Astrocyte (in vitro differentiated cells and primary cell): ENCODE data around the gene SLC17A6. TPM values are rescaled to one million over a fixed set of nuclear protein-coding genes. Genes with fewer than 3 reads are reported as not detected.

ENCODE experiments used
- DNase-seq: peaks from one replicate; pipeline ENCODE4 v3.0.0-alpha.2; 2010; ENCODE audit warnings: low read depth
- FAIRE-seq: peaks from 2 replicates; lab custom pipeline; 2011; peaks lifted over from hg19 to GRCh38; lab: Jason Lieb, UNC
- H2AFZ ChIP-seq: 2 replicates; pipeline ENCODE4 v1.6.0; 2012; ENCODE audit warnings: low read depth, low read length, inconsistent platforms
- H3K27ac ChIP-seq: 2 replicates; pipeline ENCODE4 v1.5.1; 2011; ENCODE audit warnings: low read depth, low read length, inconsistent platforms
- H3K27me3 ChIP-seq: 2 replicates; pipeline ENCODE4 v1.6.0; 2011; ENCODE audit warnings: low read length, inconsistent platforms; ENCODE audit not compliant: insufficient read depth
- H3K36me3 ChIP-seq: 2 replicates; pipeline ENCODE4 v1.5.1; 2011; ENCODE audit warnings: low read length, inconsistent platforms; ENCODE audit not compliant: insufficient read depth
- H3K4me1 ChIP-seq: 2 replicates; pipeline ENCODE4 v1.5.1; 2011; ENCODE audit warnings: low read length, inconsistent platforms; ENCODE audit not compliant: insufficient read depth
- H3K4me2 ChIP-seq: 2 replicates; pipeline ENCODE4 v1.6.0; 2012; ENCODE audit warnings: low read length, inconsistent platforms
- H3K4me3 ChIP-seq: 2 replicates; pipeline ENCODE4 v1.5.1; 2011; ENCODE audit warnings: low read depth, mild to moderate bottlenecking, low read length, inconsistent platforms; ENCODE audit not compliant: insufficient read depth
- H3K79me2 ChIP-seq: 2 replicates; pipeline ENCODE4 v1.6.0; 2012; ENCODE audit warnings: mild to moderate bottlenecking, low read length, inconsistent platforms; ENCODE audit not compliant: insufficient read depth
- H3K9ac ChIP-seq: 2 replicates; pipeline ENCODE4 v1.6.0; 2012; ENCODE audit warnings: mild to moderate bottlenecking, low read length, inconsistent platforms
- H3K9me3 ChIP-seq: 2 replicates; pipeline ENCODE4 v1.5.1; 2012; ENCODE audit warnings: low read depth, mild to moderate bottlenecking, low read length, inconsistent platforms; ENCODE audit not compliant: insufficient read depth
- H4K20me1 ChIP-seq: 2 replicates; pipeline ENCODE4 v1.6.0; 2012; ENCODE audit warnings: low read length, inconsistent platforms; ENCODE audit not compliant: insufficient read depth
- H3K27ac Mint-ChIP-seq: one replicate; pipeline ENCODE4 v1.8.0; 2021; ENCODE audit warnings: mild to moderate bottlenecking, mixed read lengths; ENCODE audit not compliant: unreplicated experiment
- H3K27me3 Mint-ChIP-seq: one replicate; pipeline ENCODE4 v1.8.0; 2021; ENCODE audit warnings: low read depth, mixed read lengths; ENCODE audit not compliant: unreplicated experiment
- H3K36me3 Mint-ChIP-seq: one replicate; pipeline ENCODE4 v1.8.0; 2021; ENCODE audit warnings: low read depth, mixed read lengths; ENCODE audit not compliant: unreplicated experiment
- H3K4me1 Mint-ChIP-seq: one replicate; pipeline ENCODE4 v1.8.0; 2021; ENCODE audit warnings: low read depth, mixed read lengths; ENCODE audit not compliant: unreplicated experiment
- H3K4me3 Mint-ChIP-seq: one replicate; pipeline ENCODE4 v1.8.0; 2021; ENCODE audit warnings: mild to moderate bottlenecking, moderate library complexity, mixed read lengths; ENCODE audit not compliant: unreplicated experiment
- H3K9me3 Mint-ChIP-seq: one replicate; pipeline ENCODE4 v1.8.0; 2021; ENCODE audit warnings: mild to moderate bottlenecking, mixed read lengths; ENCODE audit not compliant: unreplicated experiment
- CTCF ChIP-seq: IDR thresholded peaks from 2 replicates; pipeline ENCODE4 v1.5.1; 2011; ENCODE audit warnings: low read depth, mild to moderate bottlenecking, inconsistent platforms, low read length, moderate library complexity; ENCODE audit not compliant: insufficient read depth
- EZH2 ChIP-seq: IDR thresholded peaks from 2 replicates; pipeline ENCODE4 v1.6.1; 2012; ENCODE audit warnings: mild to moderate bottlenecking, low read length, inconsistent platforms; ENCODE audit not compliant: insufficient read depth
- total RNA-seq: library from RNA; stranded (reverse); gene quantifications from 2 replicates; pipeline ENCODE4 v1.2.1, GENCODE V29; 2021

The SLC17A6 gene
- total RNA-seq, 1 donor from 2014 or later = not detected

DNA sequence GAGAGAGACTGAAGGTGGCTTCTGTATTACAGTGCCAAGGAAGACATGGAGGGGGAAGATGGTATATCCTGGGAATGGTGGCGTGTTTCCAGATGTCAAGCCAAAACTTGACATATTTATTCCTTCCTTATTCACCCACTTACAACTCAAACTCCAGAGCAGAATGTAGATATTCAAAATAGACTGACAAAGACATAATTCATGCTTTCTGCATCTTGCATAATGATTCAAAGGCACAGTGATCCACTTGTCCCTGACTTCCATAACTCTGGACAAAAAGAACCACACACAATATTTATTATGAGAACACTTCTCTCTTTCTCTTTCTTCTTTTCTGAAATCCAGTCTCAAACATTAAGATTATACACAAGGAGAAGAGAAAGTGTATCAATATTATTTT, 48.9 kb downstream of the SLC17A6 start:
- Histone ChIP-seq H3K36me3 (no peaks in the 10 kb centered on the region), H3K9me3 (no peaks in the 10 kb centered on the region), H3K79me2 (no peaks in the 10 kb centered on the region), H2AFZ (no peak overlapping the region), H3K4me1 (no peaks in the 10 kb centered on the region), H3K27me3 (no peaks in the 10 kb centered on the region), H3K4me3 (no peak overlapping the region), H3K27ac (no peak overlapping the region), H3K9ac (no peak overlapping the region), H3K4me2 (no peak overlapping the region), H4K20me1 (no peaks in the 10 kb centered on the region)
- DNase-seq (no peak), FAIRE-seq (no peak)
- Mint-ChIP-seq H3K36me3 (no peaks in the 10 kb centered on the region), H3K27me3 (no peaks in the 10 kb centered on the region), H3K4me3 (no peak overlapping the region), H3K9me3 (no peaks in the 10 kb centered on the region), H3K4me1 (peaks cover under 1% of the 10 kb centered on the region), H3K27ac (no peak overlapping the region)
- TF ChIP-seq CTCF (no peak), EZH2 (no peak)

GRCh38 chr11:22389526-22390282, 51.5 kb downstream of the SLC17A6 start:
- DNase-seq (no peak), FAIRE-seq (no peak)
- H3K4me3 Mint-ChIP-seq = no peak overlapping the region
- Histone ChIP-seq H2AFZ (no peak overlapping the region), H3K27ac (no peak overlapping the region), H3K4me2 (no peak overlapping the region), H3K27me3 (no peaks in the 10 kb centered on the region), H3K79me2 (no peaks in the 10 kb centered on the region), H3K36me3 (no peaks in the 10 kb centered on the region), H3K9ac (no peak overlapping the region), H3K4me3 (no peak overlapping the region), H3K4me1 (no peaks in the 10 kb centered on the region), H3K9me3 (no peaks in the 10 kb centered on the region), H4K20me1 (no peaks in the 10 kb centered on the region)
- H3K27me3 Mint-ChIP-seq = no peaks in the 10 kb centered on the region
- no peak for TF ChIP-seq EZH2
- no peak for TF ChIP-seq CTCF
- H3K4me1 Mint-ChIP-seq = peaks cover 9% of the 10 kb centered on the region
- H3K9me3 Mint-ChIP-seq = no peaks in the 10 kb centered on the region
- no peaks in the 10 kb centered on the region for H3K36me3 Mint-ChIP-seq
- no peak overlapping the region for H3K27ac Mint-ChIP-seq

DNA sequence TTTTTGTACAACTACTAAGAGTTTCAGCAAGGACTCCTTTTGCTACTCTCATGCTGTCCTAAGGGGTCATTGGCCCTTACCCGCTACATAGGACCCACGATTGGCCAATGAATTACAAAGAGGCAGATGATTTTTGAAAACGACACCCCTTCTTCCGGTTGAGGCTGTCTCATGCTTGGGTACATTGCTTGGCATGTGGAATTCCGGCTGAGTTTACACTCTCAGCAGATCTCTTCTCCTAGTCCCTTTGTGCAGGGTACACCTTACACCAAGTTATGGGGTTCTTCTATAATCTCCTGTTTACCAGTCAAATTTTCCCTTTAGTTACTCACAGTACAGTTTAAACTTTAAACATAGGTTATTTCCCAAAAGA, 52.1 kb downstream of the SLC17A6 start:
- no peak overlapping the region for H3K9ac ChIP-seq
- no peaks in the 10 kb centered on the region for H3K36me3 Mint-ChIP-seq
- no peak overlapping the region for H3K27ac ChIP-seq
- H3K27me3 ChIP-seq = no peaks in the 10 kb centered on the region
- no peaks in the 10 kb centered on the region for H4K20me1 ChIP-seq
- no peak overlapping the region for H3K4me2 ChIP-seq
- DNase-seq (no peak), FAIRE-seq (no peak)
- no peaks in the 10 kb centered on the region for H3K27me3 Mint-ChIP-seq
- H3K4me1 Mint-ChIP-seq = peaks cover 9% of the 10 kb centered on the region
- H2AFZ ChIP-seq = no peak overlapping the region
- H3K27ac Mint-ChIP-seq = no peak overlapping the region
- no peaks in the 10 kb centered on the region for H3K36me3 ChIP-seq
- no peak for TF ChIP-seq CTCF
- TF ChIP-seq EZH2 = no peak
- H3K79me2 ChIP-seq = no peaks in the 10 kb centered on the region
- H3K4me1 ChIP-seq = no peaks in the 10 kb centered on the region
- no peak overlapping the region for H3K4me3 Mint-ChIP-seq
- no peak overlapping the region for H3K4me3 ChIP-seq
- H3K9me3 ChIP-seq = no peaks in the 10 kb centered on the region
- H3K9me3 Mint-ChIP-seq = no peaks in the 10 kb centered on the region
